ENCODE results near the gene CEP128. TPM values are rescaled to one million over a fixed set of nuclear protein-coding genes. Genes with fewer than 3 reads are reported as not detected.
A peak's percentile ranks its signal among the peaks of the same experiment; 100 is the strongest.

CEP128 gene
- total RNA-seq, 1 donor, result 12.2 TPM

DNA sequence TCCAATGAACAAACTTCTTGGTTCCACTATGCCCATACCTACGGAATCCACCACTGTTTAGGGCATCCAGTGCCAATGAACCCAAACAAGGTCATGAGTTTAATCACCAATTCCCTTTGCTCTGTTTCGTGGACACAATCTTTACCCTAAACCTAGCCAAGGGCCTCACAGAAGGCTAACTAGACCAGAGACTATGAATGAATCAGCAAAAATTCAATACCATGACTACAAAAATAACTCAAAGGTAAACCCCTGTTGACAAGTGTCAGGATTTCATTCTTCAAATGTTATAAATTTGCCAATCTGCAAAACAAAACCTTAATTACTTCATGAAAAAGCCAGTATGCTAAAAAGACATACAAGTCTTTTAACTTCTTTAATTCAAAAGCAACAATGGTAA is 96.7 kb downstream of the CEP128 start:
- DNase-seq (ENCODE audit: low read depth), result peak; percentile 2
- no peak overlapping the region for H3K4me3 ChIP-seq (ENCODE audit: low read depth, low read length)
- TF ChIP-seq, protein P1, sequence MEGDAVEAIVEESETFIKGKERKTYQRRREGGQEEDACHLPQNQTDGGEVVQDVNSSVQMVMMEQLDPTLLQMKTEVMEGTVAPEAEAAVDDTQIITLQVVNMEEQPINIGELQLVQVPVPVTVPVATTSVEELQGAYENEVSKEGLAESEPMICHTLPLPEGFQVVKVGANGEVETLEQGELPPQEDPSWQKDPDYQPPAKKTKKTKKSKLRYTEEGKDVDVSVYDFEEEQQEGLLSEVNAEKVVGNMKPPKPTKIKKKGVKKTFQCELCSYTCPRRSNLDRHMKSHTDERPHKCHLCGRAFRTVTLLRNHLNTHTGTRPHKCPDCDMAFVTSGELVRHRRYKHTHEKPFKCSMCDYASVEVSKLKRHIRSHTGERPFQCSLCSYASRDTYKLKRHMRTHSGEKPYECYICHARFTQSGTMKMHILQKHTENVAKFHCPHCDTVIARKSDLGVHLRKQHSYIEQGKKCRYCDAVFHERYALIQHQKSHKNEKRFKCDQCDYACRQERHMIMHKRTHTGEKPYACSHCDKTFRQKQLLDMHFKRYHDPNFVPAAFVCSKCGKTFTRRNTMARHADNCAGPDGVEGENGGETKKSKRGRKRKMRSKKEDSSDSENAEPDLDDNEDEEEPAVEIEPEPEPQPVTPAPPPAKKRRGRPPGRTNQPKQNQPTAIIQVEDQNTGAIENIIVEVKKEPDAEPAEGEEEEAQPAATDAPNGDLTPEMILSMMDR (IDR thresholded peaks at IDR 0.05; ENCODE audit: insufficient read depth, low read length), result no peak

- TF ChIP-seq, protein P1 (IDR thresholded peaks at IDR 0.05; ENCODE audit: insufficient read depth, low read length), result no peak
- H3K4me3 ChIP-seq (ENCODE audit: low read depth, low read length), result no peak overlapping the region
- DNase-seq (ENCODE audit: low read depth), result no peak
Measured at GRCh38 chr14:80839743-80840142, 101.8 kb downstream of the CEP128 start.

- no peak for DNase-seq (ENCODE audit: low read depth)
- TF ChIP-seq, protein P1 (IDR thresholded peaks at IDR 0.05; ENCODE audit: insufficient read depth, low read length), result no peak
- H3K4me3 ChIP-seq (ENCODE audit: low read depth, low read length), result no peak overlapping the region
Measured at GRCh38 chr14:80809663-80810062, 131.9 kb downstream of the CEP128 start.

GRCh38 chr14:80805136-80805535 is 136.4 kb downstream of the CEP128 start:
- no peak overlapping the region for H3K4me3 ChIP-seq (ENCODE audit: low read depth, low read length)
- TF ChIP-seq, protein P1 (IDR thresholded peaks at IDR 0.05; ENCODE audit: insufficient read depth, low read length), result no peak
- DNase-seq (ENCODE audit: low read depth), result peak; percentile 27

DNA sequence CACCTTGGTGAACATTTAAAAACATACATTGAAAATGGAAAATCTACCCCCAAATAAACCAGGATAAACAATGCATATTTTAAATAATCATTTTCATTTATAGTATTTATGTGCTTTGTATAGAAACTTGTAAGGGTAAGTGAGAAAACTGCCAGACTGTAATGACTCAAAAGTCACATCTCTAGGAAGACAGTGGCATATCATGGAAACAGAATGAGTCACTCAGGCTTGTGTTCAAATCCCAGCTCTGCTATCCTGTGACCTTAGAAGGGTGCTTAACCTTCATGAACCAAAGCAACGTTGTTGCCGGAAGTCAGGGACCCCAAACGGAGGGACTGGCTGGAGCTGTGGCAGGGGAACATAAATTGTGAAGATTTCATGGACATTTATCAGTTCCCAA is 142.7 kb downstream of the CEP128 start:
- TF ChIP-seq, protein P1 (IDR thresholded peaks at IDR 0.05; ENCODE audit: insufficient read depth, low read length), result no peak
- H3K4me3 ChIP-seq (ENCODE audit: low read depth, low read length), result no peak overlapping the region
- no peak for DNase-seq (ENCODE audit: low read depth)

- DNase-seq (ENCODE audit: low read depth), result no peak
- TF ChIP-seq, protein P1 (IDR thresholded peaks at IDR 0.05; ENCODE audit: insufficient read depth, low read length), result no peak
- no peak overlapping the region for H3K4me3 ChIP-seq (ENCODE audit: low read depth, low read length)
Measured at GRCh38 chr14:80798211-80798610, 143.3 kb downstream of the CEP128 start.

DNA sequence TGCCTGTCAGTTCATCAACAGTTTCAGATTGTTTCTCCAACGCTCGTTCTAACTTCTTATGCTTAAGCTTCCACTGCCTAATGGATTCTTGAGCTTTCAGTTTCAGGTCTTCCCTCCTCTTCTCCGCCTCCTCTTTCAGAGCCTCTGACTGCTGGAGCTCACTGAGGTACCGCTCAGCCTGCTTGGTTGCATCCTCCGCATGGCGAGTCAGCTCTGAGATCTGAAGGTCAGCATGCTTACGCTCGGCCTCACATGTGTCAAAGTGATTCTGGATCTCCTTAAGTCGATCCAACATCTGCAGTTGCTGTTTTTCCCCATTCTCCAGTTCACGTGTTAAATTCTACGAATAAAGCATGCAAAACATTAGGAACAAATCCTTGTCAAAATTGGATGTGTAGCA is 148.8 kb downstream of the CEP128 start:
- TF ChIP-seq, protein P1 (IDR thresholded peaks at IDR 0.05; ENCODE audit: insufficient read depth, low read length), result no peak

More for the DNA sequence above, 148.8 kb downstream of the CEP128 start:
- H3K4me3 ChIP-seq (ENCODE audit: low read depth, low read length), result no peak overlapping the region
- DNase-seq (ENCODE audit: low read depth), result no peak

All from fibroblast of the aortic adventitia (primary cell).